Stimulated activated CD8-positive, alpha-beta memory T cell treated with anti-CD3 and anti-CD28 coated beads, Interleukin-7, amount 100 ng/mL, for 1 hour (primary cell): ENCODE results near the gene ABCC3.
A peak's percentile ranks its signal among the peaks of the same experiment; 100 is the strongest.

Experiments
- DNase-seq, 2 donors: peaks; one replicate each; pipeline ENCODE4 v3.0.0-alpha.2; 2020; ENCODE audit warnings: low read depth in 2 of 2

Gene ABCC3

GRCh38 chr17:50607522-50608175, 27.0 kb upstream of the ABCC3 start:
- DNase-seq, result no peak

DNA sequence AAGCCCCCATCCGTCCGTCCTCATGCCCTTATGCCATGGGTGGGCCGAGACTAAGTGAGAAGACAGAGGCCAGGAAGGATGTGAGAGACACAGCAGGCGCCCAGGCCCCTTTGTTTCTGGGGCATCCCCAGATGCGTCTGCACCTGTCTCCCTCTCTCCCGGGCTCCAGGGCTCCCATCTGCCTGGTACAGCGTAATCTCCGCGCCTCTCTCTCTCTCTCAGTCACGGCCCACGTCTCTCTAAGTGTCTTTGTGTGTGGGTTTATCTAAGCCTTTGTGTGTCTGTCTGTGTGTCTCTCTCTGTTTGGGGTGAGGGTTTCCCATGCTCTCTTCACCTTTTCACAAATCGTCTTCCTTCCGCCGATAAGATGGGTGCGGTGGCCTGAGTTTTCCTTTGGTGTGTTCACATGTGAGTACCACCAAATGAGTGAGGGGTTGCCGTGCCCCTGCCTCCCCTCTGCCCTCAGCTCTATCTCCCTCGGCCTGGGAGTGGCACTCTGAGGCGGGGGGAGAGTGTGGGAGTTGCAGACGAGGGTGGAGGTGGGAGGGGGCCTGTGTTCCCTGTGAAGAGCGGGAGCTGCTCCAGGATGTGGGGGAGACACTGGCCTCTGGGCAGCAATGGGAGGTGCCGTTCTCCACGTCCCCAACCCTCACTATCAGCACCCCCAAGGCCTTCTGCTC, 25.8 kb upstream of the ABCC3 start:
- no peak for DNase-seq

DNA sequence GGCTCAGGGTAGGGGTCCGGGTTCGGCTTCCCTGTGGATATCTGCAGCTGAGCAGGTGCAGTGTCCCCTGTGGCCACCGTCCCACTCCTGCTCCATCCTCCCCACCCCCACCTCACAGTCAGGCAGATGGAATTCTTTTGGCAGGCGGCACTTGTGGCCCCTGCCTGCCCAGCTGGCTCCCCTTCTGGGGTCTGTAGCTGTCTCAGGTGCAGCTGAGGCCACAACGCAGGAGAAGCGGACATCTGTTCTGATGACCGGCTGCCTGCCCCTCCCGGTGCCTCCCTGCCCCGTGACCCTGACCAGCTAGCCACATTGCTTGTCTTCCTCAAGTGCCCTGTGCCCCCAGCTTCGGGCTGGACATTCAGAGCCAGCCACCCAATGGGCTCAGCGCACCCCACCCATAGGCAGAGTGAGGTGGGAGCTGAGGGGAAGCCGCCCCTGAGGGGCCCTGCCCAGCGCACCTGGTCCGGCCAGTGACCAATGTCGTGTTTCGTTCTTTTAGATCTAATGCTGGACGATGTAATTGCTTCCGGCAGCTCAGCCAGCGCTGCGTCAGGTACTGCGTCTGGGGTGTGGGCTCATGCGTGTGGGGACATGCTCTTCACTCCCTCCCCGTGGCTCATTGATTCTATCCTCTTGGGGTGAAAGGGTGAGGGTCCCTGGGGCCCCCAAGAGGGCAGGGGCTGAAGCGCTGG, 25.2 kb upstream of the ABCC3 start:
- no peak for DNase-seq

GRCh38 chr17:50611634-50612033, 23.0 kb upstream of the ABCC3 start:
- no peak for DNase-seq

DNA sequence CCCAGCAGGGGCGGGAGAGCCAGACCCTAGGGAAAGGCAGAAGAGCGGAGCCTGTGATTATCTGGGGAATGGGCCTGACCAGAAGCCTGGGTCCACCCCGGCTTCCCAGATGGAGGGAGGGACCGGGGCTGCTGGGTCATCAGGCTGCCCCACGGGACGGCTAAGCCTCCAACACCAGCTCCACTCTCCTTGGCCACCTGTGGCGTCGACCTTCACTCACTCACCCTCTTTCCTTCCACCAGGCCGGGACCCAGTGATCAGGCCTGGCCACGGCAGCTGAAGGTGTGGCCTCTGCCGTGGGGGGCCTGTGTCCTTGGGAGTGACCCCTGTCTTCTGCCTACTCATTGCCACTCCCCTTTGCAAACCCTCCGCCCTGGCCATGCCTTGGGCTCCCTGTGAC, 22.4 kb upstream of the ABCC3 start:
- no peak for DNase-seq

DNA sequence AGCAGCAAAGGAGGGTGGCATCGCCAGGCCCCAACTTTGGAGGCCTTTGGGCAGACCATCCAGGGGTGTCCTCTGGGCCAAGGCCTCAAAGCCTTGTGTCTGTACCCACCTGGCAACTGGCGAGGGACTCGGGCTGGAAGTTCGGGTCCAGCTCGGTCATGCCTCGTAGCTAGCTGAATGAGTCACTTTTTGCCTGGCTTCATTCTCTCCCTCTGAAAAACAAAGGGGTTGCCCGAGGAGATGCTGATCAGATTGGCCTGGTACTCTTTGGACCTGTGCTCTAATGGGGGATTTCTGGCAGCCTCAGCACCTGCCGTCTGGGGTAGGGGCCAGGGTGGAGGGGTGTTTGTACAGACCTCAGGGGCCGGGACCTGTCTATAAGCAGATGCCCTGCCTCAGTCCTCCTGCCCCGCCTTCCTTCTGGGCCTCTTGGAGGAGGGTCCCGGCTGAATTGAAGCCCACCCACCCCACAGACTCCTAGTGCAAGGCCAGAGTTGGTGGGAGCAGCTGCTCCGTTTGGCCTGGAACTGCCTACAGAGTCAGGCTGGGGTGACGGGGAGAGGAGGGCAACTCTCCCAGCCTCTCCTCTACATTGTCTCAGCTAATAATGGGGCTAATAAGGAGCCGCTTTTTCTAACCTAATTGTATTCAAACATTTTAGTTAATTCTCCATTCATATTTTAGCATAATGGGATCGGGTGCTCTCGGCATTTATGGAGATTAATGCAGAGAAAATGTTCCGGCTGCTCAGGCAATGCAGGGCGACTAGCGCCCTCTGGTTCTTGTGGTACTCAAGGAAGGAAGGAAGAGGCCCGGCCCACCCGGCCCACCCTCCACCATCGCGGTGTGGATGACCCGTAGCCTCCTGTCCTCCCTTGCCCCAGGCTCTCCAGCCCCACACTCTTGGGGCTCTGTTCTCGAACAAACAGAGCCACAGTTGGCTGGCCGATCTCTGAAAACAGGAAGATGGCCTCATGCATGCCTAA, 21.4 kb upstream of the ABCC3 start:
- DNase-seq, result no peak

DNA sequence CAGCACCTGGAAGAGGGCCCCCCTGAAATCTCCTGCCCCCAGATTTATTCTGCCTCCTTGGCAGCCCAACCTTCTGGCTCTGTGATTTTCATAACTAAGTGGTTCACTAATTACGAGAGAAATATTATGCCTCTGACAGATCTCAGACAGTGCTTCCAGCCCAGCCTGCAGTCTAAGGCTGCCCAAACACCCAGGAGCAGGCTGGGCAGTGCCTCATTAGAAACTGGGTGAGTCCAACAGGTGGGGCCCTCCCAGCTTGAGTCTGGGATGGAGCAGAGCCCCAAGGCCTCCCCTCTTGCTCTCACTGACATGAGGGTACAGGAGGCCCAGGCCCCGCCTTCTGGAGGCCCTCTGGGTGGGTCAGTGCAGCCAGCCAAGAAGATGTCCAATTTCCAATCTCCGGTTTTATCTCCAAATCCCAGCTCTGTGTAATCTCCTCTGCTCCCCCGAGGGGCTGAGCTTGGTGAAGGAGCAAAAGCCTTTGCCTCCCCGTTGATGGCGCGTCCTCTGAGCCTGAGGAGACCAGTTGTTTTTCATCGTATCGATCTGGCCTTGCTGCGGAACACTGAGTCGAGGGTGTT, 20.1 kb upstream of the ABCC3 start:
- DNase-seq, result no peak

- no peak for DNase-seq
Observed at GRCh38 chr17:50615828-50616227, 18.9 kb upstream of the ABCC3 start.

DNA sequence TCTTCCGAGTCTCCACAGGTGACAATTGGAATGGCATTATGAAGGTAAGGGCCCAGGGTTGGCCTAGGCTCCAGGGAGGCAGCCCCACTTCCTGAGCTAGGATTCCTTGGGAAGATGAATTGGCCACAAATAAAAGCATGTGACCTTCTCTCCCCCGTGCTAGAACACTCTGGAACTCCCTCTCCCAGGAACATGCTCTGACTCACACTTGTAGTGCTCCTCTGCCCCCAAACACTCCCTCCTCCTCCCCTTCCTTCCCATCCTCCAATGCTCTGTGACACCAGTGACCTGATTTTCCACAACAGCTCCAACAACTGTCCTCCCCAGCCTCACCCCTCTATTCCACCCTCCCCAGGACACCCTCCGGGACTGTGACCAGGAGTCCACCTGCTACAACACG, 16.4 kb upstream of the ABCC3 start:
- DNase-seq, result no peak

- no peak for DNase-seq
Observed at GRCh38 chr17:50618941-50619340, 15.7 kb upstream of the ABCC3 start.

DNA sequence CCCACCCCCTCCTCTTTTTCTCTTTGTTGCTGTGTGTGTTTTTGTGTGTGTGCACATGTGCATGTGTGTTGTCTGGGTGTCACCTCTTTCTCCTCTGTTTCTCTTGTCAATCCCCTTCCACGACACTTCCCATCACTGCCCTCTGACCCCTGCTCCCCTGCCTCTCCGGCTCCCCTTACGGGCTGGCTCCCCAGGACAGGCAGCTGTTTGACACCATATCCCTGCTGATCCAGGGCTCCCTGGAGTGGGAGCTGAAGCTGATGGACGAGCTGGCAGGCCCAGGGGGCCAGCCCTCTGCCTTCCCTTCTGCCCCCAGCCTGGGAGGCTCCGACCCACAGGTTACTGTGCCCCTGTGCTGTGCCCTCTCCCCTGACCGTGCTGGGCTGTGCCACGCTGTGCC, 15.2 kb upstream of the ABCC3 start:
- DNase-seq, result no peak

DNA sequence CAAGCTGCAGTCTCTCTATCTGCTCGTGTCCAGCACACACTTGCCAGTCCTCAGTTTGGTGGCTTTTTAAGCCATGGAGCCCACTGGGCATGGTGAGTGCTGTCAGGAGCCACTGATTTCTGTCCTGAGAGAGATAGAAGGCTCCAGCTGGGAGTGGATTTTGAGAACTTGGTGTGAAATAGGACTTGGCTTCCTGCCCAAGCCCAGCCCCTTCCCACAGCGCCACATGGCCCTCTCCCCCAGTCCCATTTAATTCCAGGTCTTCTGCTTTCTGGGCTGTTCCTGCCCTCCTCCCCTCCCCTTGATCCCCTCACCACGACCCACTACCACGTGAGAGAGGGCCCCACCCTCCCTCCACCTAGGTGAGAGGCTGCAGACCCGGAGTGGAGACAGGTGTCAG, 14.4 kb upstream of the ABCC3 start:
- DNase-seq, result no peak

DNA sequence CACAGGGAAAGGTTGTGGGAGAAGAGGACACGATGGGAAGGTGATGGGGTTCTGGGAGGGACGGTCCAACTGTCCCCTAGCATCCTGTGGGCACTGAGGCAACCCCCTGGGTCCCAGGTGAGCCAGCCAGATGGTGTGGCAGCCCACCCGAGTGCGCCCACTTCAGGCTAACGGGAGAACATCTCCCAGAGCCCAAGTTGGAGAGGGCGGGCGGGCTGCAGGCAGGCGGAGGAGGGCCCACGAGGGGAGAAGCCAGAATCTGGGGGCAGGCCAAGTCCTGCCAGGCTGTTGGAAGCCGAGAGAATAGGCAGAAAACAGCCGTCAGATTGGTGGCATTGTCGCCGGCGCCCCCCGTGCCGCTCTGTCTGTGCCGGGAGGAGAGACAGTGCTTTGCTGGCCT, 13.8 kb upstream of the ABCC3 start:
- DNase-seq, result no peak

- DNase-seq, result no peak
Observed at GRCh38 chr17:50621574-50622031, 13.1 kb upstream of the ABCC3 start.

- no peak for DNase-seq
Observed at GRCh38 chr17:50624321-50624934, 10.3 kb upstream of the ABCC3 start.

DNA sequence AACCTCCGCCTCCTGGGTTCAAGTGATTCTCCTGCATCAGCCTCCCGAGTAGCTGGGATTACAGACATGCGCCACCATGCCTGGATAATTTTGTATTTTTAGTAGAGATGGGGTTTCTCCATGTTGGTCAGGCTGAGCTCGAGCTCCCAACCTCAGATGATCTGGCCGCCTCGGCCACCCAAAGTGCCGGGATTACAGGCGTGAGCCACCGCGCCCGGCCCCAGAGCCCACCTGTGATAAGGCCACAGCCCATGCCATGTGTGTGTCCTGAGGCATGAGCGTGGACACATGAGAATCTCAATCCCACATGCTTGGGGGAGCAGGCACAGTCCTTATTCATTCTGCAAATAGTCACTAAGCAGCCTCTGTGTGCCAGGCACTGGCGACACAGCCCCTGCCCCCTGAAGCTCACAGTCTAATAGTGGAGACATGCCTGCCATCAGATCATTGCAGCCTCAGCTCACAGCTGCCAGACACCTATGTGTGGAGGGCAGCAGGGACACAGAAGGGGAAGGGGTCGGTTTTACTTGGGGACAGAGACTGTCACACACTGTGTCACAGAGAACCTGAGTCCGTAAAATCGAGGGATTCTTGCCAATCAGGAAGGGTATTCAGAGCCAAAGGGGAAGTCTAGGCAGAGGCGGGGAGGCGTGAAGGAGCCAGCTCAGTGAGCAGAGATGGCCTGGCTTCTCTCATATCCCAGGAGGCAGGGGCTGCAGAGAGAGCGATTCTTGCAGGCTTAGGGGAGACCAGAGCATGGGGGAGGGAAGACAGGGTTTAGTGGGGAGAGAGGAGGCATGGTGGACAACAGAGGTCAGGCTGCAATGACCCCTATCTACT, 9.4 kb upstream of the ABCC3 start:
- no peak for DNase-seq

GRCh38 chr17:50626037-50626574, 8.6 kb upstream of the ABCC3 start:
- DNase-seq, result peak; percentile 22 to 35

DNA sequence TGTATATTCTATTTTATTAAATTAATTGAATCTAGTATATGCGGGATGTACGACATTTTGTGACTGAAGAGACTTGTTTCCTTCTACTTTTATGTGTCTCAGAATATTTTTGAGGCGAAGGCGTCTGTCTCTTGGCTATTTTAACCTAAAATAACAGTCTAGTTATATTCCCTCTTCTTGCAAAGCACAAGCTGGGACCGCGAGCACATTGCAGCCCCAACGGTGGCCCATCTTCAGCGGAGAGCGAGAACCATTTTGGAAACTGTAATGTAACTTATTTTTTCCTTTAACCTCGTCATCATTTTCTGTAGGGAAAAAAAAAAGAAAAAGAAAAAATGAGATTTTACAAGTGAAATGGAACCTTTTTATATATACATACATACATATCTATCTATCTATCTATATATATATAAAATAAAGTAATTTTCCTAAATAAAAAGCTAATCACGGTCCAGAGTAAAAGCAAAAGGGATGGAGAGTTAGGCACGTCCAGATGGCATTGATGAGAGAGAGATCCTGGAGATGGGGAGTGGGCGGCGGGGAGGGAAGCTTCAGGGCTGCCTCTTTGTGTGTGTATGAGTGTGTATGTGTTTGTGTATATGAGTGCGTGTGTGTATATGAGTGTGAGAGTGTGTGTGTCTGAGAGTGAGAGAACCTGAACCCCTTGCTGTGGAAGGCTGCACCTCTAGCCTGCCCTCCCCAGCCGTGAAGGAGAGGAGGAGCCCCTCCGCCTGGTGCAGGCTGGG, 7.5 kb upstream of the ABCC3 start:
- no peak for DNase-seq
